ENCODE measurements around the gene SLC7A11. TPM values are rescaled to one million over a fixed set of nuclear protein-coding genes. Genes with fewer than 3 reads are reported as not detected.

SLC7A11 gene
- total RNA-seq, 5 donors from 2014 or later (not counting 1 experiment from before 2014, with no cell fraction given), result 0.05 to 0.44 (median 0.30) TPM

DNA sequence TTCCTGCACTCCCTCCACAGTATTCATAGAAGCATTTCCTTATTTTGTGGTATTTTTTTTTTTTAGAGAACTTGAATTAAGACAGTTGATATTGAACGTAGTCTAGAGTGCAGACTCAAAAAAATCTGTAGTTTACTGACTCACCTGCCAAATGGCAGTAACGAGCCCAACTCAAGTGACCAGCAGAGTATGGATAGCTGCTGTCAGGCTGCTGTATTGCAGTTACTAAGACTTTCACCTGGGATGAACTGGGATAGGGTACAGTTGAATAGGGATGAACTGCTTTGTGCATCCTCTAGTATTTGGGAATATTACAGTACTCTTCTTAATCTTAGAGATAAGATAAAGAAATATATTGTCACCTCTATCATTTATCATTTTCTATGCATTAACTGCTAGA is 7.0 kb upstream of the SLC7A11 start:
- Histone ChIP-seq H3K9me3 (no peaks in the 10 kb centered on the region), H3K4me1 (ENCODE audit: control insufficient read depth in 1 of 2, extremely low read depth in 1 of 2, insufficient read depth in 2 of 2, low read length in 2 of 2) (no peaks in the 10 kb centered on the region), H3K36me3 (ENCODE audit: control insufficient read depth in 2 of 2, extremely low read depth in 1 of 2, insufficient read depth in 1 of 2, low read length in 1 of 2) (no peaks in the 10 kb centered on the region), H3K4me3 (ENCODE audit: control insufficient read depth in 1 of 2, extremely low read depth in 1 of 2, low read length in 1 of 2) (no peak overlapping the region), H3K27me3 (replicated peaks in 1 of 2; ENCODE audit: control insufficient read depth in 2 of 2, extremely low read depth in 1 of 2, insufficient read depth in 2 of 2, low read length in 1 of 2) (no peaks in the 10 kb centered on the region), H3K27ac (ENCODE audit: low read length) (no peak overlapping the region)
- ChIA-PET CTCF (no interaction called here), POLR2A (no interaction called here)
- no peaks in the 10 kb centered on the region for H3K4me1 Mint-ChIP-seq
- no peaks in the 10 kb centered on the region for H3K27me3 Mint-ChIP-seq
- H3K9me3 Mint-ChIP-seq, result no peaks in the 10 kb centered on the region
- no peak overlapping the region for H3K27ac Mint-ChIP-seq
- no peak overlapping the region for H3K4me3 Mint-ChIP-seq
- ATAC-seq (replicated peaks in 1 of 4) (no peak), DNase-seq (no peak)
- WGBS (ENCODE audit: insufficient coverage), result 75% methylated on average over 2 of the region's 2 CpGs
- H3K36me3 Mint-ChIP-seq, result no peaks in the 10 kb centered on the region

DNA sequence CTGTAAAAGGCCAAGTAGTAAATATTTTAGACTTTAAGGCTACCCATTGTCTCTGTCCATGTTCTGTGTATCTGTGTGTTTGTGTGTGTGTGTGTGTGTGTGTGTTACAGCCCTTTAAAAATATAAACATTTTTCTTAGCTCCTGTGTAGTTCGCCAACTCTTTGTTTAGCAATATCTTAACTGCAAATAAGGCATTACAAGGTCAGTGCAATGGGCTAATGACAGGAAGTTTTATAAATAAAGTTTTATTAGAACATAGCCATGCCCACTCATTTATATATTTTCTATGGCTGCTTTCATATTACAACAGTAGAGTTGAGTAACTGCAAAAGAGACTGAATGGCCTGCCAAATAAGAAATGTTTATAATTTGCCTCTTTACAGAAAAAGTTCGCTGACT is 5.9 kb upstream of the SLC7A11 start:
- Histone ChIP-seq H3K27ac (ENCODE audit: low read length) (no peak overlapping the region), H3K27me3 (replicated peaks in 1 of 2; ENCODE audit: control insufficient read depth in 2 of 2, extremely low read depth in 1 of 2, insufficient read depth in 2 of 2, low read length in 1 of 2) (no peaks in the 10 kb centered on the region), H3K36me3 (ENCODE audit: control insufficient read depth in 2 of 2, extremely low read depth in 1 of 2, insufficient read depth in 1 of 2, low read length in 1 of 2) (no peaks in the 10 kb centered on the region), H3K4me3 (ENCODE audit: control insufficient read depth in 1 of 2, extremely low read depth in 1 of 2, low read length in 1 of 2) (no peak overlapping the region), H3K9me3 (no peaks in the 10 kb centered on the region), H3K4me1 (ENCODE audit: control insufficient read depth in 1 of 2, extremely low read depth in 1 of 2, insufficient read depth in 2 of 2, low read length in 2 of 2) (no peaks in the 10 kb centered on the region)
- WGBS (ENCODE audit: insufficient coverage), result no CpG with 5 or more reads among the region's 2 CpGs
- ATAC-seq (replicated peaks in 1 of 4), result no peak
- no peak for DNase-seq
- Mint-ChIP-seq H3K4me1 (no peaks in the 10 kb centered on the region), H3K36me3 (no peaks in the 10 kb centered on the region), H3K9me3 (no peaks in the 10 kb centered on the region), H3K4me3 (no peak overlapping the region), H3K27ac (no peak overlapping the region), H3K27me3 (no peaks in the 10 kb centered on the region)
- ChIA-PET CTCF (no interaction called here), POLR2A (no interaction called here)

DNA sequence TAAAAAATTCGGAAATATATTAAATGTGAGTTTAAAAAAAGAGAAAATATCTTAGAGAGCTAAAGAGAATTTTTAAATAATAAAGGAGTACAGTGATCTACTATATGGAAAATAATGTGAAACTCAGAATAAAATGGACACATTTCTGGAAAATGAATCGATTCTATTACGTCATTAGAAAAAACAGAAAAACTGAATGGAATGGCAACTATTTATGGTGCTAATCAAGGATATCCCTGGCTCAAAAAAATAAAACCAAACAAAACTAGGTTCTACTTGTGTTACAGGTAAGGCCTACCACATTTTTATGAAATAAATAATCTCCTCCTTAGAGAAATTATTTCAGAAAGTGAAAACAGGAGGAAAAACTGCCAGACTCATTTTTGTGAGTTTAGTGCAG is 5.5 kb upstream of the SLC7A11 start:
- Mint-ChIP-seq H3K9me3 (no peaks in the 10 kb centered on the region), H3K36me3 (no peaks in the 10 kb centered on the region), H3K27me3 (no peaks in the 10 kb centered on the region), H3K4me3 (no peak overlapping the region), H3K27ac (no peak overlapping the region), H3K4me1 (peaks cover 0 to under 1% (median 0%) of the 10 kb centered on the region in 3 donors)
- no CpG with 5 or more reads among the region's 3 CpGs for whole genome bisulfite sequencing (ENCODE audit: insufficient coverage)
- no peak overlapping the region for H3K27ac ChIP-seq (ENCODE audit: low read length)
- ATAC-seq (replicated peaks in 1 of 4) (no peak), DNase-seq (no peak)
- H3K4me3 ChIP-seq (ENCODE audit: control insufficient read depth in 1 of 2, extremely low read depth in 1 of 2, low read length in 1 of 2), result no peak overlapping the region
- H3K9me3 ChIP-seq, result no peaks in the 10 kb centered on the region
- ChIA-PET CTCF (no interaction called here), POLR2A (no interaction called here)
- H3K36me3 ChIP-seq (ENCODE audit: control insufficient read depth in 2 of 2, extremely low read depth in 1 of 2, insufficient read depth in 1 of 2, low read length in 1 of 2), result no peaks in the 10 kb centered on the region
- peaks cover 0 to 3% of the 10 kb centered on the region in 2 experiments for H3K4me1 ChIP-seq (ENCODE audit: control insufficient read depth in 1 of 2, extremely low read depth in 1 of 2, insufficient read depth in 2 of 2, low read length in 2 of 2)
- no peaks in the 10 kb centered on the region for H3K27me3 ChIP-seq (replicated peaks in 1 of 2; ENCODE audit: control insufficient read depth in 2 of 2, extremely low read depth in 1 of 2, insufficient read depth in 2 of 2, low read length in 1 of 2)

DNA sequence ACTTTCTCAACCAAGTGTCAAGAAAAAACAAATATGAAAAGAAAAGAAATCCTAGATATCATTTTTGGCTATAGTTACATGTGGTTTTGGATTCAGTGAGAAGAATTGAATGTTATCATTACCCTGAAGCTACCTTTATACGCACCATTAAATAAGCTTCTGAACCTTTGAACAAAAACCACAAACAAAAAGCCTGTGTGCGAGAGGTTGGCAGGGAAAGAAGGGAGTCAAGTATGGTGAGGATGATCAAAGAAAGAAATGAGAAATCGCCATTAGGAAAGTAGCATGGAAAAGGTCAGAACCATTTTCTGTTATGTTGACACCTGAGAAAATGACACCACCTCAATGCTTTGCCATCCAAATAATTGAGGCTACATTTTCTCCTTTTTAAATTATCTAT is 1.2 kb upstream of the SLC7A11 start:
- ChIA-PET POLR2A (no interaction called here), CTCF (no interaction called here)
- Mint-ChIP-seq H3K27ac (no peak overlapping the region), H3K9me3 (no peaks in the 10 kb centered on the region), H3K36me3 (no peaks in the 10 kb centered on the region), H3K27me3 (no peaks in the 10 kb centered on the region), H3K4me1 (peaks cover 10 to 15% (median 15%) of the 10 kb centered on the region in 3 donors), H3K4me3 (no peak overlapping the region)
- no peak overlapping the region for H3K4me3 ChIP-seq (ENCODE audit: control insufficient read depth in 1 of 2, extremely low read depth in 1 of 2, low read length in 1 of 2)
- H3K4me1 ChIP-seq (ENCODE audit: control insufficient read depth in 1 of 2, extremely low read depth in 1 of 2, insufficient read depth in 2 of 2, low read length in 2 of 2), result peaks cover 5 to 7% of the 10 kb centered on the region in 2 experiments
- WGBS (ENCODE audit: insufficient coverage), result no CpG with 5 or more reads among the region's 3 CpGs
- no peak overlapping the region for H3K27ac ChIP-seq (ENCODE audit: low read length)
- ATAC-seq (replicated peaks in 1 of 4) (no peak), DNase-seq (no peak)
- no peaks in the 10 kb centered on the region for H3K9me3 ChIP-seq
- no peaks in the 10 kb centered on the region for H3K27me3 ChIP-seq (replicated peaks in 1 of 2; ENCODE audit: control insufficient read depth in 2 of 2, extremely low read depth in 1 of 2, insufficient read depth in 2 of 2, low read length in 1 of 2)
- H3K36me3 ChIP-seq (ENCODE audit: control insufficient read depth in 2 of 2, extremely low read depth in 1 of 2, insufficient read depth in 1 of 2, low read length in 1 of 2), result no peaks in the 10 kb centered on the region

DNA sequence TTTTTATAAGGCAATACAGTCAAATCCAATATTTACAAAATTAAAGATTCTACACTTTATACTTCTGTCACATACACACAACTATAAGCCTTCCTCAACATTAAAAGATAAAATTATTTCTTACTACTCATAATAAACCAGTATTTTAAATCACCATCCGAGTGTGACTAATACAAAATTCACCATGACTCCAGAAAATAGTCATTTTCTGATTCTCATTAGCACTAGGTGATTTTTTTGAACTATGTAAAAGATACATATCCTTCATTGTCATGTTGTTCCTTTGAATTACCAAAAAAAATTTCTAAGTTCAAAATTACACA is 646 bp upstream of the SLC7A11 start:
- Mint-ChIP-seq H3K9me3 (no peaks in the 10 kb centered on the region), H3K4me3 (peak overlapping the region in 2 of 3 donors; percentile 73 to 84), H3K27ac (peak overlapping the region in 1 of 2 donors; percentile 82), H3K27me3 (no peaks in the 10 kb centered on the region), H3K4me1 (peaks cover 10 to 15% (median 15%) of the 10 kb centered on the region in 3 donors), H3K36me3 (no peaks in the 10 kb centered on the region)
- H3K9me3 ChIP-seq, result no peaks in the 10 kb centered on the region
- H3K36me3 ChIP-seq (ENCODE audit: control insufficient read depth in 2 of 2, extremely low read depth in 1 of 2, insufficient read depth in 1 of 2, low read length in 1 of 2), result no peaks in the 10 kb centered on the region
- peaks cover 5 to 7% of the 10 kb centered on the region in 2 experiments for H3K4me1 ChIP-seq (ENCODE audit: control insufficient read depth in 1 of 2, extremely low read depth in 1 of 2, insufficient read depth in 2 of 2, low read length in 2 of 2)
- H3K4me3 ChIP-seq (ENCODE audit: control insufficient read depth in 1 of 2, extremely low read depth in 1 of 2, low read length in 1 of 2), result no peak overlapping the region
- POLR2A ChIA-PET, result no interaction called here
- no peak for DNase-seq
- no peaks in the 10 kb centered on the region for H3K27me3 ChIP-seq (replicated peaks in 1 of 2; ENCODE audit: control insufficient read depth in 2 of 2, extremely low read depth in 1 of 2, insufficient read depth in 2 of 2, low read length in 1 of 2)
- no CpG with 5 or more reads among the region's 1 CpG for WGBS (ENCODE audit: insufficient coverage)
- ATAC-seq (replicated peaks in 1 of 4), result no peak
- CTCF ChIA-PET, result interaction anchor here in 1 of 2 donors (0.9 kb wide), 1 partner anchor 14 kb away, joined by 4 read pairs; no protein-coding TSS in a partner anchor
- H3K27ac ChIP-seq (ENCODE audit: low read length), result no peak overlapping the region

- Histone ChIP-seq H3K36me3 (ENCODE audit: control insufficient read depth in 2 of 2, extremely low read depth in 1 of 2, insufficient read depth in 1 of 2, low read length in 1 of 2) (no peaks in the 10 kb centered on the region), H3K9me3 (no peaks in the 10 kb centered on the region), H3K4me3 (ENCODE audit: control insufficient read depth in 1 of 2, extremely low read depth in 1 of 2, low read length in 1 of 2) (peak overlapping the region; percentile 16 to 42), H3K27me3 (replicated peaks in 1 of 2; ENCODE audit: control insufficient read depth in 2 of 2, extremely low read depth in 1 of 2, insufficient read depth in 2 of 2, low read length in 1 of 2) (no peaks in the 10 kb centered on the region), H3K4me1 (ENCODE audit: control insufficient read depth in 1 of 2, extremely low read depth in 1 of 2, insufficient read depth in 2 of 2, low read length in 2 of 2) (peaks cover 5 to 7% of the 10 kb centered on the region in 2 experiments), H3K27ac (ENCODE audit: low read length) (no peak overlapping the region)
- no peaks in the 10 kb centered on the region for H3K27me3 Mint-ChIP-seq
- peak overlapping the region; percentile 69 to 84 (median 73) for H3K4me3 Mint-ChIP-seq
- CTCF ChIA-PET, result interaction anchor here in 1 of 2 donors (0.9 kb wide), 1 partner anchor 15 kb away, joined by 4 read pairs; no protein-coding TSS in a partner anchor
- POLR2A ChIA-PET, result no interaction called here
- no peak for DNase-seq
- peak in 1 of 4 experiments; percentile 12 for ATAC-seq (replicated peaks in 1 of 4)
- H3K9me3 Mint-ChIP-seq, result peaks cover 0 to 2% (median 0%) of the 10 kb centered on the region in 3 donors
- no peaks in the 10 kb centered on the region for H3K36me3 Mint-ChIP-seq
- whole genome bisulfite sequencing (ENCODE audit: insufficient coverage), result 85% methylated on average over 10 of the region's 13 CpGs
- H3K27ac Mint-ChIP-seq, result peak overlapping the region in 1 of 2 donors; percentile 82
- peaks cover 10 to 15% (median 15%) of the 10 kb centered on the region in 3 donors for H3K4me1 Mint-ChIP-seq
Measured at GRCh38 chr4:138241281-138242075, 671 bp downstream of the SLC7A11 start.

Data from T-cell (primary cell).